Measurements from ENCODE around the gene DOHH.
"Not testable (repeated sequence)": the region's sequence is repeated elsewhere in the genome, so short reads cannot be mapped to it uniquely, and the experiment has no call there.

Gene DOHH

DNA sequence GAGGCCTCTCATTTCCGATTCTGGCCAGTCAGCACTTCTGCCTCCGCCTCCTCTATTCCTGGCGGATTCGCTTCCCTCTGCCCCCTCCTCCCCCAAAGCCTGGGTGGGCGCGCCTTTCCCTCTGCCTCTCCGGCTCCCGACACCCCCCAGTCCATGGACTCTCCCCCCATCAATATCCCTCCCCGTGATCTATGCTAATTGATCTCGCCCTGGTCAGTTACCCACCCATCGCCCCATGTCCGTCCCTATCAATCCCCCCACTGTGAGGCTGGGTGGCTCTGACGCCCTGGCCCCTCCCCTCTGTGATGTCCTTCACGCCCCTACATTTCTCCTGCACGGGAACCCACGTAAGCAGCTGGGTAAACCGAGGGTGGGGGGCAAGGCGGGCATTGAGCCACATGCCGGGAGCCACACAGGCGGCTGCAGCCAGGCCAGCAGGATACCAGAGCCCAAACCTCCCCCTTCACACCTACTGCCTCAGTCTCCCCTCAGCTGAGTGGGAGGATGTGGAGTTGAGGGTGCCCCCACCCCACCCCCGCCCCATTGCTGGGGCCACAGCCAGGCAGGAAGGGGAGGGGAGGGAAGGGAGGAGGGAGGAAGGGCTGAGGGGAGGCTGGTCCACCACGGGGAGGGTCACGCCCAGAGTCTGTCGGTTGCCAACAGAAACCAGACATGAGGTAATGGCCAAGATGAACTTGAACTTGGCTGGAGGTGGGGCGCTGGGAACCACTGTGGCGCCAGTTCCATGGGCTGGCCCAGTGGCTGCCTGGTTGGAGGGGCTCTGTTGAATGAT, 41.2 kb downstream of the DOHH start:
- DNase-seq (ENCODE audit: low spot score): no peak

DNA sequence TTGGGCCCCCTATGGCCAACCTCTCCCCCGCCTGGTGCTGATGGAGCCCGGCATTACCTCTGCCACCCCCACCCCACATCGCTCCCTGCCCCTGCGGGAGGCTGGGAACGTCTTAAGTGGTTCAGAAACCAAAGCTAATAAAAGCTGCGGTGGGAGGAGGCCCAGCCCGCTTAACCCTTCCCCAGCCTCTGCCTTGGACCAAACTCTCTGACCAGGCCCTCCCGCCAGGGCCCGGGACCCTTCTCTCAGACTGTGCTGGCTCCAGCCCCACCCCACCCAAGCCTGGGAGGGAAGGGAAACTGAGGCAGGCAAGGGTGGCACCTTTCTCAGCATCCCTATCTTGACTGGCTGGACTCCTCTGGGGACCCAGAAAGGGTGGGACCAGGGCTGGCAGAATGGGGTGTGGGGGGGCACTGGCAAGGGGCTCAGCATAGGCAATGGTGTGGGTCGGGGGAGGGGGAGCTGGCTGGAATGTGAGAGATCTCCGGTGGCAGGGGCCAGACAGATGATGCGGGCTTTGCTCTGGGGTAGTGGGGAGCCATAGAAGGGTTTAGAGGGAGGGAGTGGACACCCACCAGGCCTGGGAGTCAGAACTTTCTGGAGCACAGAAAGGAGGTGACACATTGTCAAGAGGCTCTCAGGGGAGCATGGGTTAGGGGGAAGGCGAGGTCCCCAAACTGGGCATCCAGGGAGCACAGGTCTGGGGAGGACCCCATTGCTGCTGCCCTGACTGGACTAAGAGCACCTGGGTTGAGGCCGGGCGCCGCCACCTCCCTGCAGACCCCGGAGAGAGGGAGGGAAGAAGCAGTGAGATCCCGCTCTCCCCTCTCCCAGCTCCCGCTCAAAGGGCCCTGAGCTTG, 42.0 kb downstream of the DOHH start:
- DNase-seq (ENCODE audit: low spot score): no peak

- no peak for DNase-seq (ENCODE audit: low spot score)
Observed at GRCh38 chr19:3457528-3458228, 42.8 kb downstream of the DOHH start.

DNA sequence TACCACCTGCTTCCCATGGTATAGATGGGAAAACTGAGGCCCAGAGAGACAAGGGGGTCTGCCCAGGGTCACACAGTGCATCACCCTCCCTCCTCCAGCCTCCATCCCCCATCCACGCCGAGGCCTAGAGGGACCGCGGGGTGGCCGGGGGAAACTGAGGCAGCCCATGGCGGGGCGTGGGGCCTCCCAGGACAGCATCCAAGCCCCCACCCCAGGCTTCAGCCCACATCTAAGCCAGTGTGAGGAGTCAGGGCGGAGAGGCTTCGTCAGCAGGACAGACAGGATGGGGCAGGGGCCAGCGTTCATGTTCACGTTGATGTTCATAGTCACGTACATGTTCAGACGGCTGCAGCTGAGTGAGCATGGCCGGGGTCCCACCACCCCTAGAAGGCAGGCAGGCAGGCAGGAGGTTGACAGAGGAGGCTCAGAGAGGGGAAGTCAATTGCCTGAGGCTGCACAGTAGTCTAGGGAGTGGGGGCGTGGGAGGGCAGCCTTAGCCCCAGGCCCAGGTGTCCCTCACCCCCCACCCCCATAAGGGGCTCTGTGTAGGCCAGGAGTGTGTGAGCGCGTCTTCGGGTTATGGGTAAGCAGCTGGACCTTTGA, 43.4 kb downstream of the DOHH start:
- no peak for DNase-seq (ENCODE audit: low spot score)

GRCh38 chr19:3455960-3456601, 44.4 kb downstream of the DOHH start:
- DNase-seq (ENCODE audit: low spot score): no peak

GRCh38 chr19:3455393-3455955, 45.0 kb downstream of the DOHH start:
- DNase-seq (ENCODE audit: low spot score): no peak

DNA sequence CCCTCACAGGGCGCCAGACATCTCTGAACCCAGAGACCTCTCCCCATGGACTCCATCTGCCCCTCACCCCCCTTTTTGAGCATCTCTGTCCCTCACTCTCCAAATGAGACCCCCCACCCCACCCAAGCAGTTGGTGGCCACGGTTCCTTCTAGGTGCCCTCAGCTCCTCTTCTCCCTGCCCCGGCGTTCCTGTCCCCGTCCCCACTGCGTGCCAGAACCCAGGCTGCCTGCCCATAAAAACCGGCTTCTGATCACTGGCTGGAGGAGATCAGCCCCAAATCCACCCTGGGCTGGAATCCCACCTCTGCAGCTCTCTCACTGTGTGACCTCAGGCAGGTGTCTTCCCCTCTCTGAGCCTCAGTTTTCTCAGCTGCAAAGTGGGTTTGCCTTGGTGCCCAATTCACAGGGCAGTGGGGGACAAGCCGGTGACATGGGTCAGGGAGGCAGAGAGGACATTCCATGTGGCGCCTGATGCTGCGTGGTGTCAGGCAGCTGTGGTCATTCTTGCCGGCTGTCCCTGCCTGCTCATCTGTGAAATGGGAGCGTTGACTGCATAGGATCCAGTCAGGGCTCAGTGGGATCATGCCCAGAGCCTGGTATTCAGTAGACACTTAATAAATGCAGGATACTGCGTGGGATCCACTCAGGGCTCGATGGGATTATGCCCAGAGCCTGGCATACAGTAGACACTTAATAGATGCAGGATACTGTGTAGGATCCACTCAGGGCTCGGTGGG, 45.6 kb downstream of the DOHH start:
- DNase-seq (ENCODE audit: low spot score): no peak

DNA sequence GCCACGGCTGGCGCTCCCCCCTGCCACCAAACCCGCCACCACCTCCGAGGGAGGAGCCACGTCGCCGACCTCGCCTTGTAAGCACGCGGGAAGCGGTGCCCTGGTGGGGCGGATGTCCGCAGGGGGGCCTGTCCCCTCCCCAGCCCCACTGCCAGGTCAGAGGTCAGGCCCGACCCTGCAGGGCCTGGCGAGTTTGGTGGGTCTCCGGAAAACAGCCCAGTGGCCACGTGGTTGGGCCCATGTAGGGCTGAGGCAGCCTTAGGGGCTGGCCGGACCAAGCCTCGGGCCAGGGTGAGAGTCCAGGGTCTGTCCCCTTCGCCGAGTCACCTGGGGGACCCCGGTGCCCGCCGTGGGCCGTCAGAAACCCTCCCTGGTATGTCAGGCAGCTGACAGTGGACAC, 46.6 kb downstream of the DOHH start:
- no peak for DNase-seq (ENCODE audit: low spot score)

DNA sequence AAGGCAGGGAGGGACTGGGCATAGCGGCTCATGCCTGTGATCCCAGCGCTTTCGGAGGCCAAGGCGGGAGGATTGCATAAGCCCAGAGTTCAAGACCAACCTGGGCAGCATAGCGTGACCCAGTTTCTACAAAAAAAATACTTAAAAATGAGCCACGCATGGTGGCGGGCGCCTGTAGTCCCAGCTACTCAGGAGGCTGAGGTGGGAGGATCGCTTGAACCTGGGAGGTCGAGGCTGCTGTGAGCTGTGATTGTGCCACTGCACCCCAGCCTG, 47.6 kb downstream of the DOHH start:
- not testable (repeated sequence) for DNase-seq (ENCODE audit: low spot score)

DNA sequence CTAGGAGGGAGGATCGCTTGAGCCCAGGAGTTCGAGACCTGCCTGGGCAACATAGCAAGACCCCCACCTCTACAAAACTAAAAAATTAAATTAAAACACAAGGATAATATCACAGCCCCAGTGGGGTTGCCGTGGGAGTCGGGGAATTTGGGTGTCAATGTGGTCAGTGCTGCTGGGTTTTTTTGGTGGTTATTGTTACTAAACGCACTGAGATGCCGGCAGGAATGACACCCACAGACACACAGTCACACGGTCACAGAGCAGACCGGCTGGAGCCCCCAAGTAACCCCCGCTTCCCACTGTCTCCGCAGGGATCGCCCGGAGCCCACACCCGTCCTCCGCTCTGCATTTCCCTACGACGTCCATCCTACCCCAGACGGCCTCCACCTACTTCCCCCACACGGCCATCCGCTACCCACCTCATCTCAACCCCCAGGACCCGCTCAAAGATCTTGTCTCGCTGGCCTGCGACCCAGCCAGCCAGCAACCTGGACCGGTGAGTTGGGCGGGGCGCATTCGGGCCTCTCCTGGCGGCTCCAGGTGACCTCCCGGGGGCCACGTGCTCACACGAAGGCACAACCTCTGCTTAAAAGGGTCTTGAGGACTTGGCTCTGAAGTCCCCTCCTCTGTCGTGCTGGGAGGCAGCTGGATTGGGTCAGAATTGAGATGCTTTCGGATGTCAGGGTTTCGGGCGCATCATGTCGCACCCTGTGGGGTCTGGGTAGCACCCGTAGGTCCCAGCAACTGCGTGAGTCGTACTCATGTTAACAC, 48.1 kb downstream of the DOHH start:
- DNase-seq (ENCODE audit: low spot score): no peak

- DNase-seq (ENCODE audit: low spot score): no peak
Observed at GRCh38 chr19:3451451-3451866, 49.0 kb downstream of the DOHH start.

DNA sequence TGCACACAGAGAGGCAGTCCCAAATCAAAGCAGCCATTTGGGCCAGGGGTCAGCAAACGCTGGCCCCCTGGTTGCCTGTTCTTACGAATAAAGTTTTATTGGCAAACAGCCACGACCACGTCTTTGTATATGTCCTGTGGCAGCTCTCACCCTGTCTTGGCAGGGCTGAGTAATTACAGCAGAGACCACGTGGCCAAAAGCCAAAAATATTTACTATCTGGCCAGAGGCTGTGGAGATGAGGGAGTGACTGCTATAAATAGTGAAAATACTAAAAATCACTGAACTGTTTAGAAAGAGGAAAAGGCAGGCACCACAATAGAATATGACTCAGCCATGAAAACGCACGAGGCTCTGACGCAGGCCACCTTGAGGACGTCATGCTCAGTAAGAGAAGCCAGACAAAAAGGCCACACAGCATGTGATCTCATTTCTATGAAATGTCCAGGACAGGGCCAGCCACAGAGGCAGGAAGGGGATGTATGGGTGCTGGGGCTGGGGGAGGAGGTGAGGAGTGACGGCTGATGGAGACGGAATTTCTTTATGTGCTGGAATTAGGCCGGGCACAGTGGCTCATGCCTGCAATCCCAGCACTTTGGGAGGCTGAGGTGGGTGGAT, 49.6 kb downstream of the DOHH start:
- DNase-seq (ENCODE audit: low spot score): peak; percentile 94

GRCh38 chr19:3448616-3449334, 51.7 kb downstream of the DOHH start:
- no peak for DNase-seq (ENCODE audit: low spot score)

DNA sequence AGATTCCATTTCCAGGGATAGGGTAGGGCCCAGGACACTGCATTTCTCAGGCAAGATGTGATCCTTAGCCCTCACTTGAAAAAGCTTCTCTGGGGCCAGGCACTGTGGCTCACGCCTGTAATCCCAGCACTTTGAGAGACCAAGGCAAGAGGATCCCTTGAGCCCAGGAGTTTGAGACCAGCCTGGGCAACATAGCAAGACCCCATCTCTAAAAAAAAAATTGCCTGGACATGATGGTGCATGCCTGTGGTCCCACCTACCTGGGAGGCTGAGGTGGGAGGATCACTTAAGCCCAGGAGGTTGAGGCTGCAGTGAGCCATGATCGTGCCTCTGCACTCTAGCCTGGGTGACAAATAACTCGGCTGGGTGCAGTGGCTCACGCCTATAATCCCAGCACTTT, 53.8 kb downstream of the DOHH start:
- not testable (repeated sequence) for DNase-seq (ENCODE audit: low spot score)

GRCh38 chr19:3444695-3445234, 55.7 kb downstream of the DOHH start:
- DNase-seq (ENCODE audit: low spot score): no peak

GRCh38 chr19:3443840-3444694, 56.4 kb downstream of the DOHH start:
- DNase-seq (ENCODE audit: low spot score): no peak

GRCh38 chr19:3442487-3443071, 57.9 kb downstream of the DOHH start:
- no peak for DNase-seq (ENCODE audit: low spot score)

- no peak for DNase-seq (ENCODE audit: low spot score)
Observed at GRCh38 chr19:3441986-3442329, 58.5 kb downstream of the DOHH start.
